Head of caudate nucleus (tissue), 42 donors: ENCODE measurements around the gene TMPO.
"Not testable (repeated sequence)": the region's sequence is repeated elsewhere in the genome, so short reads cannot be mapped to it uniquely, and the experiment has no call there.

Source experiments
- DNase-seq, 42 donors: peaks; one replicate each; pipeline versions ENCODE4 v3.0.0 to v3.0.0-alpha.2; 2020 to 2021; ENCODE audit warnings: mixed read lengths in 7 of 42
- intact Hi-C: fragments of 100-400 bp; cut with DNase I; formaldehyde crosslinking; loops from one replicate; pipeline ENCODE4 v1.15.0; 2022

Gene TMPO

GRCh38 chr12:98597313-98597712, 81.9 kb downstream of the TMPO start:
- DNase-seq = not testable (repeated sequence)
- intact Hi-C loops = loop anchor here (10.0 kb wide), 1 partner anchor 93 kb away; no protein-coding TSS in a partner anchor
